Thyroid gland (tissue), 4 donors: ENCODE measurements around the gene MMP24OS.
A peak's percentile ranks its signal among the peaks of the same experiment; 100 is the strongest.

ENCODE experiments used
- POLR2A ChIP-seq, 2 donors: fragments of 450-650 bp; IDR thresholded peaks; one replicate each; pipeline ENCODE4 v1.6.1; 2017; ENCODE audit warnings: antibody characterized with exemption in 2 of 2, mild to moderate bottlenecking in 2 of 2, moderate library complexity in 1 of 2
- TF ChIP-seq, protein P1 (sequence below), 6 experiments: fragments of 200-600 bp in 3 of 6; fragments of 450-650 bp in 3 of 6; sonication (generic) in 3 of 6; IDR thresholded peaks; one replicate each; pipeline ENCODE4 v1.5.1; 2016 to 2019; ENCODE audit warnings: antibody characterized with exemption in 6 of 6, mild to moderate bottlenecking in 2 of 6, inconsistent platforms in 1 of 6, moderate library complexity in 1 of 6

DNA sequence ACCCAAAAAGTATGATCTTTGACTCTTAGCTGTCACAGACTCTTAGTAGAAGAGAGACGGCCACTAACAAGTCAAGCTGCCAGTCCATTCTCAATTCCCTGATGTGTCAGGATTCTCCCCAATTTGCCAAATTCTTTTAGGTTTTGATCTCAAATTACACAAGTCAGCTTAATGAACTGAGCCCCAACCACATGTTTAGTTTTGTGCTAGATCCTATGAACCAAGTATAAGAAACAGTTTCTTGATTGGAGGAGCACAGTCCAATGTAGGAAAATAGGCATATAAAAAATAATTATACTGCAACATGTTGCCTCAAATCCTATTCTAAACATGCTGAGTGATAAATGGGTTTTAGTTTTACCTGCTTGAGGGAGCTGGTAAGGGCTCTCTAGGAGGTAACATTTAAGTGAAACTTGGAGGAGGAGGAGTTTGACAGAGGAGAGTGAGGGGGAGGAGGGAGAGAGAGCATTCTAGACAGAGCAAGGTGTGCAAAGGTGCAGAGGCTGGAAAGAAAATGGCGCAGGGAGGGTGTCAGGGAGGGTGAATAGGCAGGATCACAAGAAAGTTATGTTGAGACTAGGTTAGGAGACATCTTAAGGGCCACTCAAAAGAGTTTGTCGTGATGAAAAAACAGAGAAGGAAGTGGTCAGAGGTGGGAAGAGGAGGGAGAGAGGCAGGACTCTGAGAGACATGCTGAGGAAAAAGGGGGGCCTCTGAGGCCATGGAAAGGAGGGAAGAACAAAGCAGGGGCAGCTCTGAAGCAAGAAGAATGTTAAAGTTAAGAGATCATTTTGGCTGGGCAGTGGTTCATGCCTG lies 37.1 kb upstream of the MMP24OS start:
- TF ChIP-seq, protein P1, sequence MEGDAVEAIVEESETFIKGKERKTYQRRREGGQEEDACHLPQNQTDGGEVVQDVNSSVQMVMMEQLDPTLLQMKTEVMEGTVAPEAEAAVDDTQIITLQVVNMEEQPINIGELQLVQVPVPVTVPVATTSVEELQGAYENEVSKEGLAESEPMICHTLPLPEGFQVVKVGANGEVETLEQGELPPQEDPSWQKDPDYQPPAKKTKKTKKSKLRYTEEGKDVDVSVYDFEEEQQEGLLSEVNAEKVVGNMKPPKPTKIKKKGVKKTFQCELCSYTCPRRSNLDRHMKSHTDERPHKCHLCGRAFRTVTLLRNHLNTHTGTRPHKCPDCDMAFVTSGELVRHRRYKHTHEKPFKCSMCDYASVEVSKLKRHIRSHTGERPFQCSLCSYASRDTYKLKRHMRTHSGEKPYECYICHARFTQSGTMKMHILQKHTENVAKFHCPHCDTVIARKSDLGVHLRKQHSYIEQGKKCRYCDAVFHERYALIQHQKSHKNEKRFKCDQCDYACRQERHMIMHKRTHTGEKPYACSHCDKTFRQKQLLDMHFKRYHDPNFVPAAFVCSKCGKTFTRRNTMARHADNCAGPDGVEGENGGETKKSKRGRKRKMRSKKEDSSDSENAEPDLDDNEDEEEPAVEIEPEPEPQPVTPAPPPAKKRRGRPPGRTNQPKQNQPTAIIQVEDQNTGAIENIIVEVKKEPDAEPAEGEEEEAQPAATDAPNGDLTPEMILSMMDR (IDR thresholded peaks at IDR 0.05): no peak
- TF ChIP-seq POLR2A (IDR thresholded peaks at IDR 0.05): peak in 1 of 2 donors; percentile 11
